Mesenchymal stem cell (in vitro differentiated cells and primary cell): ENCODE results near the gene DUS1L.
A peak's percentile ranks its signal among the peaks of the same experiment; 100 is the strongest.

Source experiments
- DNase-seq: peaks from one replicate; pipeline ENCODE4 v3.0.0-alpha.2; 2013
- H2AFZ ChIP-seq: one replicate; pipeline ENCODE4 v1.6.1; 2013; ENCODE audit warnings: low read depth, mild to moderate bottlenecking, control low read depth, inconsistent platforms, low read length, moderate library complexity
- H2AK5ac ChIP-seq: 2 replicates; pipeline ENCODE4 v1.6.1; 2013; ENCODE audit warnings: low read length, moderate library complexity, mild to moderate bottlenecking, inconsistent platforms; ENCODE audit not compliant: severe bottlenecking
- H2BK120ac ChIP-seq: one replicate; pipeline ENCODE4 v1.6.1; 2013; ENCODE audit warnings: low read depth, mild to moderate bottlenecking, inconsistent platforms, low read length, moderate library complexity
- H2BK12ac ChIP-seq, 2 experiments: one replicate each; pipeline ENCODE4 v1.6.1; 2013; ENCODE audit warnings: inconsistent platforms in 2 of 2, low read length in 2 of 2, mild to moderate bottlenecking in 2 of 2, moderate library complexity in 2 of 2, control low read depth in 1 of 2
- H2BK15ac ChIP-seq: one replicate; pipeline ENCODE4 v1.6.1; 2013; ENCODE audit warnings: mild to moderate bottlenecking, low read depth, inconsistent platforms; ENCODE audit not compliant: poor library complexity, severe bottlenecking
- H2BK5ac ChIP-seq: 2 replicates; pipeline ENCODE4 v1.6.1; 2013; ENCODE audit warnings: low read depth, mild to moderate bottlenecking, low read length, control low read depth, inconsistent platforms; ENCODE audit not compliant: poor library complexity, severe bottlenecking
- H3K14ac ChIP-seq, 2 experiments: one replicate each; pipeline ENCODE4 v1.6.1; 2013; ENCODE audit warnings: inconsistent platforms in 2 of 2, low read length in 2 of 2, control low read depth in 1 of 2, mild to moderate bottlenecking in 1 of 2, moderate library complexity in 1 of 2
- H3K18ac ChIP-seq, 2 experiments: one replicate each; pipeline ENCODE4 v1.6.1; 2013; ENCODE audit warnings: inconsistent platforms in 2 of 2, low read length in 2 of 2, control low read depth in 1 of 2, low read depth in 1 of 2, mild to moderate bottlenecking in 1 of 2
- H3K23ac ChIP-seq, 2 experiments: one replicate each; pipeline ENCODE4 v1.6.1; 2013; ENCODE audit warnings: inconsistent platforms in 2 of 2, low read length in 2 of 2, mild to moderate bottlenecking in 2 of 2, moderate library complexity in 2 of 2, control low read depth in 1 of 2
- H3K27ac ChIP-seq: 2 replicates; pipeline ENCODE4 v1.5.1; 2013; ENCODE audit warnings: mild to moderate bottlenecking, moderate library complexity, low read length, control low read depth, inconsistent platforms; ENCODE audit not compliant: poor library complexity, severe bottlenecking
- H3K27me3 ChIP-seq, 2 experiments: 2 replicates each; pipeline versions ENCODE4 v1.6.1 to v1.7.0; 2013; ENCODE audit warnings: low read length in 2 of 2, mild to moderate bottlenecking in 2 of 2, moderate library complexity in 2 of 2, control low read depth in 1 of 2, inconsistent platforms in 1 of 2; ENCODE audit not compliant: control insufficient read depth in 1 of 2, insufficient read depth in 1 of 2
- H3K36me3 ChIP-seq, 2 experiments: 2 replicates each; pipeline versions ENCODE4 v1.6.1 to v1.7.0; 2013; ENCODE audit warnings: low read length in 2 of 2, control low read depth in 1 of 2, inconsistent platforms in 1 of 2, low read depth in 1 of 2, mild to moderate bottlenecking in 1 of 2; ENCODE audit not compliant: insufficient read depth in 2 of 2, control insufficient read depth in 1 of 2
- H3K4ac ChIP-seq, 2 experiments: one replicate each; pipeline ENCODE4 v1.6.1; 2013; ENCODE audit warnings: inconsistent platforms in 2 of 2, low read length in 2 of 2, mild to moderate bottlenecking in 2 of 2, moderate library complexity in 2 of 2, control low read depth in 1 of 2, low read depth in 1 of 2
- H3K4me1 ChIP-seq: 2 replicates; pipeline ENCODE4 v1.6.1; 2013; ENCODE audit warnings: low read depth, low read length, control low read depth; ENCODE audit not compliant: control insufficient read depth, insufficient read depth
- H3K4me2 ChIP-seq: 2 replicates; pipeline ENCODE4 v1.6.1; 2013; ENCODE audit warnings: low read length, mild to moderate bottlenecking, inconsistent platforms; ENCODE audit not compliant: poor library complexity, severe bottlenecking
- H3K4me3 ChIP-seq, 2 experiments: 2 replicates each; pipeline versions ENCODE4 v1.5.1 to v1.7.0; 2013; ENCODE audit warnings: low read length in 2 of 2, mild to moderate bottlenecking in 2 of 2, control low read depth in 1 of 2, low read depth in 1 of 2; ENCODE audit not compliant: insufficient read depth in 1 of 2
- H3K79me1 ChIP-seq: replicated peaks from 2 replicates; pipeline ENCODE4 v1.6.1; 2013; ENCODE audit warnings: mild to moderate bottlenecking, control low read depth, low read length, inconsistent platforms; ENCODE audit not compliant: poor library complexity, severe bottlenecking
- H3K9ac ChIP-seq: 2 replicates; pipeline ENCODE4 v1.7.0; 2013; ENCODE audit warnings: mild to moderate bottlenecking, low read length, moderate library complexity
- H3K9me3 ChIP-seq: 2 replicates; pipeline ENCODE4 v1.7.0; 2013; ENCODE audit warnings: mild to moderate bottlenecking, low read length; ENCODE audit not compliant: control insufficient read depth
- H4K8ac ChIP-seq: one replicate; pipeline ENCODE4 v1.6.1; 2013; ENCODE audit warnings: inconsistent platforms, mild to moderate bottlenecking, low read length, moderate library complexity
- H4K91ac ChIP-seq: one replicate; pipeline ENCODE4 v1.6.1; 2013; ENCODE audit warnings: mild to moderate bottlenecking, low read length, inconsistent platforms
- WGBS: methylation state at CpG from one replicate; pipeline ENCODE4 v1.1.7; 2013; ENCODE audit warnings: mixed read lengths; 5-methylcytosine and 5-hydroxymethylcytosine counted together

DUS1L gene

DNA sequence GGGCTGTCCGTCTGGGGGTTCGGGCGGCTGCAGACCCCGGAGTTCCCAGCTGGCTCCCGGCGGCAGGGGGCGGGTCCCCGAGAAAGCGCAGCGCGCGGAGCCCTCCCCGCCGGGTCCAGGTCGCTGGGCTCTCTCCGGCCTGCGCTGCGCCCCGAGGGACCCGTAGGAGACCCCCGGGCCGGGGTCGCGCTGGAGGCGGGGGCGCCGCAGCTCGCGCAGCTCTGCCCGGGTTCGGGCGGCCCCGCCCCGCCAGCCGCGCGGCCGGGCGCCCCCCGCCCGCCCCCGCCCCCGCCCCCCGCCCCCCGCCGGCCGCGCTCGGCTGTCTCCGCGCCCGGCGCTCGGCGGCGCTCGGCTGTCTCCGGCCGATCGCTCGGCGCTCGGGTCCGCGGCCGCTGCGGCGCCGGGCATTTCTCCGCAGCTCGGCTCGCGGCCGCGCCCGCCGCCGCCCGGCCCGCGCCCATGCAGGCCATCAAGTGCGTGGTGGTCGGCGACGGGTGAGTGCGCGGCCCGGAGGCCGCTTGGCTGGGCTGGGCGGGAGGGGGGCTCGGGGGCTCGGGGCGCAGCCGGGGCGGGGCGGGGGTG lies 34.2 kb downstream of the DUS1L start, which contains the start of gene RAC3:
Gene RAC3, plus strand, starts transcription at position 376 of the 582 bp plus-strand sequence. Its CDS starts 84 bp downstream, at position 460.
- no peaks in the 10 kb centered on the region for H3K9me3 ChIP-seq
- H3K4me3 ChIP-seq = peak within 1 kb of the TSS; percentile 64 to 79
- H3K79me1 ChIP-seq = peaks cover 13% of the 10 kb centered on the region
- H3K14ac ChIP-seq = peak within 1 kb of the TSS in 1 of 2 experiments; percentile 80
- peak; percentile 39 for DNase-seq
- H3K27ac ChIP-seq = no peak within 1 kb of the TSS
- peak within 1 kb of the TSS; percentile 64 for H4K8ac ChIP-seq
- peaks cover 0 to 12% of the 10 kb centered on the region in 2 experiments for H3K27me3 ChIP-seq
- peaks cover 24% of the 10 kb centered on the region for H3K4me1 ChIP-seq
- WGBS = 0% methylated on average over 29 of the region's 96 CpGs
- H3K36me3 ChIP-seq = peaks cover 0 to 59% of the 10 kb centered on the region in 2 experiments
- H2BK15ac ChIP-seq = peak within 1 kb of the TSS; percentile 84
- peak within 1 kb of the TSS; percentile 60 to 68 for H3K4ac ChIP-seq
- peak within 1 kb of the TSS; percentile 52 to 78 for H3K18ac ChIP-seq
- no peak within 1 kb of the TSS for H2BK5ac ChIP-seq
- H4K91ac ChIP-seq = peak within 1 kb of the TSS; percentile 57
- peak within 1 kb of the TSS; percentile 96 for H3K4me2 ChIP-seq
- no peak within 1 kb of the TSS for H2AK5ac ChIP-seq
- H3K9ac ChIP-seq = peak within 1 kb of the TSS; percentile 38
- peak within 1 kb of the TSS in 1 of 2 experiments; percentile 86 for H2BK12ac ChIP-seq
- peak within 1 kb of the TSS; percentile 67 for H2BK120ac ChIP-seq
- H2AFZ ChIP-seq = peak within 1 kb of the TSS; percentile 88
- no peak within 1 kb of the TSS for H3K23ac ChIP-seq

DNA sequence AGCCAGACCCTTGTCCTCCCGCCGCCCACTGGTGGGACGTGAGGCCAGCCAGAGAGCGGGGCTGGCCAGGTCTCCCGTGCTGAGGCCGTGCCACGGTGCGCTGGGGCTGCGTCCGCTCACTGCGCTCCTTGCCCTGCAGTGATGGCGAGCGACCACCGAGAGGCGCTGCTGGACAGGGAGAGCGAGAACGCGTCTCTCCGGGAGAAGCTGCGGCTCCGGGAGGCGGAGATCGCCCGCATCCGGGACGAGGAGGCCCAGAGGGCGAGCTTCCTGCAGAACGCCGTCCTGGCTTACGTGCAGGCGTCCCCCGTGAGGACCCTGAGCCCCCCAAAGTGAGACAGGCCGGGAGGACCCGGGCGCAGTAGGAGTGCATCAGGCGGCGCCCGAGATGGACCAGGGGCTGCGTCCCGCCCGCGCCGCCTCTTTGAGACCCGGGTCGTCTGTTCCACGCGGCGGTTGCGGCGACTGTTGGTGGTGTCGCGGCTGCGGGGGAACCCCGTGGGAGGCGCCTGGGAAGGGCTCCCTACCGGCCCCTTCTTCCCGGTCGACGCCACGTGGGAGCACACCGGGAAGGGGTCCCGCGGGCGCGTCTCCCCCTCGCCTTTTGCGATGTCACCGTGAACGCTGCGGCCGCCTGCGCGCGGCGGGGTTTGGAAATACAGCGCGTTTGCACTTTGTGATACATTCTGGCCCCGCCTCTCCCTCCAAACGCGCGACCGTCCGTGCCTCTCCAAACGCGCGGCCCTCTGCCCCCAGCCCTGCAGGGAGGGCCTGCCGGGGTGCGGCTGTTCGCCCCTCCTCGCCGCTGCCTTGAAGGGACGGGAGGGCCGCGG lies 34.9 kb downstream of the DUS1L start:
- H3K4ac ChIP-seq = peak overlapping the region in 1 of 2 experiments; percentile 9
- H3K27ac ChIP-seq = no peak overlapping the region
- peak overlapping the region; percentile 88 for H2AFZ ChIP-seq
- peak overlapping the region; percentile 96 for H3K4me2 ChIP-seq
- H3K4me3 ChIP-seq = peak overlapping the region; percentile 60 to 79
- no peak overlapping the region for H4K91ac ChIP-seq
- H3K9me3 ChIP-seq = no peaks in the 10 kb centered on the region
- H3K79me1 ChIP-seq = peaks cover 7% of the 10 kb centered on the region
- H2BK12ac ChIP-seq = peak overlapping the region in 1 of 2 experiments; percentile 86
- no peak overlapping the region for H3K14ac ChIP-seq
- H2BK15ac ChIP-seq = no peak overlapping the region
- H3K36me3 ChIP-seq = peaks cover 0 to 61% of the 10 kb centered on the region in 2 experiments
- WGBS = under 1% methylated on average over 88 of the region's 94 CpGs
- peak overlapping the region; percentile 36 for H3K9ac ChIP-seq
- H2AK5ac ChIP-seq = no peak overlapping the region
- H2BK120ac ChIP-seq = peak overlapping the region; percentile 67
- DNase-seq = peak; percentile 85
- peaks cover 17% of the 10 kb centered on the region for H3K4me1 ChIP-seq
- peak overlapping the region in 1 of 2 experiments; percentile 48 for H3K18ac ChIP-seq
- H3K27me3 ChIP-seq = peaks cover 0 to 12% of the 10 kb centered on the region in 2 experiments
- H2BK5ac ChIP-seq = no peak overlapping the region
- H4K8ac ChIP-seq = peak overlapping the region; percentile 64
- H3K23ac ChIP-seq = no peak overlapping the region

DNA sequence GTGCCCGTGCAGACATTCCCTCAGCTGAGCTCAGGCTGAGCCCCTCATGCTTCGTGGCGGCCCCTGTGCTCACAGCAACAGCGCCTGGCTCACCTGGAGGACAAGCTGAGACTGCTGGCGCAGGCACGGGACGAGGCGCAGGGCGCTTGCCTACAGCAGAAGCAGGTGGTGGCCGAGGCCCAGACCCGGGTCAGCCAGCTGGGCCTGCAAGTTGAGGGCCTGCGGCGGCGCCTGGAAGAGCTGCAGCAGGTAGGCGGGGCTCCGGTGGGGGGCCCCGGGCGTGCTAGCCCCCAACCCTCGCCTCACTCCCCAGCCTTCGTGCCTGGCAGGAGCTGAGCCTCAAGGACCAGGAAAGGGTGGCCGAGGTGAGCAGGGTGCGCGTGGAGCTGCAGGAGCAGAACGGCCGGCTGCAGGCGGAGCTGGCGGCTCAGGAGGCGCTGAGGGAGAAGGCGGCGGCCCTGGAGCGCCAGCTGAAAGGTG lies 35.6 kb downstream of the DUS1L start:
- no peak overlapping the region for H3K27ac ChIP-seq

DNA sequence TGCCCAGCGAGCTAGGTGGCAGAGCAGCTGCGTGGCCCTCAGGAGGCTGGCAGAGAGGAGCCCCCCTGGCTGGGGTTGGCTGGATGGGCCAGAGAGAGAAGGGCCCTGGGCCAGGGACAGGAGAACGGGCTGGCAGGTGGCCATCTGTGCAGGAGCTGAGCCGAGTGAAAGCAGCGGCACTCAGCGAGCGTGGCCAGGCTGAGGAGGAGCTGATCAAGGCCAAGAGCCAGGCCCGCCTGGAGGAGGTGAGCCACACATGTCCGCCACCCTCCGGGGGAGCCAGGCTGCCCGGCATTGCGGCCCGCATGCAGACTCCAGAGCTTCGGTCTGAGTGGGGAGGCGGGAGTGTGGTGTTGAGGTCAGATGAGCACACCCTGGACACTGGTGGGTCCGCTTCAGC lies 36.2 kb downstream of the DUS1L start:
- H2BK5ac ChIP-seq = no peak overlapping the region

More for the DNA sequence above, 35.6 kb downstream of the DUS1L start:
- no peak overlapping the region for H3K14ac ChIP-seq
- no peak overlapping the region for H2AK5ac ChIP-seq
- DNase-seq = no peak
- H3K9ac ChIP-seq = no peak overlapping the region
- no peak overlapping the region for H4K91ac ChIP-seq
- no peak overlapping the region for H3K23ac ChIP-seq
- H2BK12ac ChIP-seq = no peak overlapping the region
- peak overlapping the region; percentile 61 for H4K8ac ChIP-seq
- peak overlapping the region in 1 of 2 experiments; percentile 8 for H3K4me3 ChIP-seq
- H3K27me3 ChIP-seq = peaks cover 0 to 12% of the 10 kb centered on the region in 2 experiments
- no peak overlapping the region for H3K4me2 ChIP-seq
- H3K79me1 ChIP-seq = peaks cover 8% of the 10 kb centered on the region
- H3K9me3 ChIP-seq = no peaks in the 10 kb centered on the region
- H3K4me1 ChIP-seq = peaks cover 17% of the 10 kb centered on the region
- H2AFZ ChIP-seq = no peak overlapping the region
- H3K18ac ChIP-seq = no peak overlapping the region
- no peak overlapping the region for H3K4ac ChIP-seq
- no peak overlapping the region for H2BK15ac ChIP-seq
- H2BK5ac ChIP-seq = no peak overlapping the region
- peaks cover 0 to 62% of the 10 kb centered on the region in 2 experiments for H3K36me3 ChIP-seq
- no peak overlapping the region for H2BK120ac ChIP-seq
- 62% methylated on average over 29 of the region's 31 CpGs for WGBS

More for the DNA sequence above, 36.2 kb downstream of the DUS1L start:
- Histone ChIP-seq H3K36me3 (peaks cover 0 to 61% of the 10 kb centered on the region in 2 experiments), H2BK15ac (no peak overlapping the region), H2AK5ac (no peak overlapping the region), H3K4me1 (peaks cover 19% of the 10 kb centered on the region), H3K79me1 (peaks cover 14% of the 10 kb centered on the region), H2BK120ac (no peak overlapping the region), H3K4ac (no peak overlapping the region), H4K91ac (no peak overlapping the region), H3K18ac (no peak overlapping the region), H3K4me2 (no peak overlapping the region), H3K27ac (no peak overlapping the region), H3K9me3 (no peaks in the 10 kb centered on the region), H3K14ac (no peak overlapping the region), H2AFZ (no peak overlapping the region), H3K23ac (no peak overlapping the region), H3K4me3 (no peak overlapping the region), H4K8ac (peak overlapping the region; percentile 19), H3K27me3 (peaks cover 0 to 12% of the 10 kb centered on the region in 2 experiments), H3K9ac (no peak overlapping the region), H2BK12ac (no peak overlapping the region)
- no peak for DNase-seq
- 98% methylated on average over 16 of the region's 16 CpGs for WGBS
